Chondrocyte (in vitro differentiated cells): ENCODE results near the gene INCA1. TPM values are rescaled to one million over a fixed set of nuclear protein-coding genes. Genes with fewer than 3 reads are reported as not detected.
A peak's percentile ranks its signal among the peaks of the same experiment; 100 is the strongest.
"Not testable (repeated sequence)": the region's sequence is repeated elsewhere in the genome, so short reads cannot be mapped to it uniquely, and the experiment has no call there.

Source experiments
- DNase-seq: peaks from one replicate; pipeline ENCODE4 v3.0.0; 2021; ENCODE audit warnings: mixed read lengths, low spot score
- H3K27ac Mint-ChIP-seq: one replicate; pipeline ENCODE4 v1.8.0; 2021; ENCODE audit warnings: mild to moderate bottlenecking, moderate library complexity, mixed read lengths; ENCODE audit not compliant: unreplicated experiment
- H3K27me3 Mint-ChIP-seq: 2 replicates; pipeline ENCODE4 v1.8.0; 2021; ENCODE audit warnings: low read depth, mixed read lengths
- H3K36me3 Mint-ChIP-seq: 2 replicates; pipeline ENCODE4 v1.8.0; 2021; ENCODE audit warnings: low read depth, mixed read lengths
- H3K4me1 Mint-ChIP-seq: 2 replicates; pipeline ENCODE4 v1.8.0; 2021; ENCODE audit warnings: low read depth, mild to moderate bottlenecking, mixed read lengths
- H3K4me3 Mint-ChIP-seq: one replicate; pipeline ENCODE4 v1.8.0; 2021; ENCODE audit warnings: mild to moderate bottlenecking, moderate library complexity, mixed read lengths; ENCODE audit not compliant: unreplicated experiment
- H3K9me3 Mint-ChIP-seq: 2 replicates; pipeline ENCODE4 v1.8.0; 2021; ENCODE audit warnings: low read depth, mixed read lengths
- total RNA-seq: library from RNA; stranded (reverse); gene quantifications from 3 replicates; pipeline ENCODE4 v1.2.1, GENCODE V29; 2021
- TF ChIP-seq, protein P1 (sequence below): fragments of 200-600 bp; sonication (generic); IDR thresholded peaks from 2 replicates; pipeline ENCODE4 v1.5.0; 2021; ENCODE audit warnings: antibody characterized with exemption, mild to moderate bottlenecking, moderate library complexity

INCA1 gene
- total RNA-seq, 1 donor from 2014 or later, result 1.5 TPM

DNA sequence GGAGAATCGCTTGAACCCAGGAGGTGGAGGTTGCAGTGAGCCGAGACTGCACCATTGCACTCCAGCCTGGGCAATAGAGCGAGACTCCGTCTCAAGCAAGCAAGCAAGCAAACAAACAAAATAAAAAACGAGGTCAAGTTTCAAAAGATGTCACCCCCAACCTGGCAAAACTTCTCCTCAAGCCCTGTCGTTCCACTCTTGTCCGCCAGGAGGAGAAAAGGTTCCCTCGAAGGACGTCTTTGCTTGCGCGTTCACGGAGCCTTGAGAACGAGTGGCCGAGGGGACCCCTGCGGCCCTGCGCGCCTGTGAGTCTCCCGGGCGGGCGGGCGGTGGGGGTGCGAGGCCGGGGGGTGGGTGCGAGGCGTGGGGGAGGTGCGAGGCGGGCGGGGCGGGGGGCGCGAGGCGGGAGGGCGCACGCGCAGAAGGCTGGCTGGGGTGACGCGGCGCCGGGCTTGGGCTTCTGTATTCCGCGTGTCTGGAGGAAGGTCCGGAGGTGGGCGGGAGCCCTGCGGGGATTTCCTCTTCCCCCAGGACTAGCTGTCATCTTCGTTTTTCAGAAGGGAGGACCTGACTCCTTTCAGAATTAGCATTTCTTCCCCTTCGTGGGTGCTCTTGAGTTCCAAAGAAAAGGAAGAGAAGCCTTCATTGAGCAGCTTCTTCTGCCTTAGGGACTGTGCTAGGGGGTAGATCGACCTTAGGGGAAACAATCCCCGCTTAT, 34.2 kb upstream of the INCA1 start:
- TF ChIP-seq, protein P1, sequence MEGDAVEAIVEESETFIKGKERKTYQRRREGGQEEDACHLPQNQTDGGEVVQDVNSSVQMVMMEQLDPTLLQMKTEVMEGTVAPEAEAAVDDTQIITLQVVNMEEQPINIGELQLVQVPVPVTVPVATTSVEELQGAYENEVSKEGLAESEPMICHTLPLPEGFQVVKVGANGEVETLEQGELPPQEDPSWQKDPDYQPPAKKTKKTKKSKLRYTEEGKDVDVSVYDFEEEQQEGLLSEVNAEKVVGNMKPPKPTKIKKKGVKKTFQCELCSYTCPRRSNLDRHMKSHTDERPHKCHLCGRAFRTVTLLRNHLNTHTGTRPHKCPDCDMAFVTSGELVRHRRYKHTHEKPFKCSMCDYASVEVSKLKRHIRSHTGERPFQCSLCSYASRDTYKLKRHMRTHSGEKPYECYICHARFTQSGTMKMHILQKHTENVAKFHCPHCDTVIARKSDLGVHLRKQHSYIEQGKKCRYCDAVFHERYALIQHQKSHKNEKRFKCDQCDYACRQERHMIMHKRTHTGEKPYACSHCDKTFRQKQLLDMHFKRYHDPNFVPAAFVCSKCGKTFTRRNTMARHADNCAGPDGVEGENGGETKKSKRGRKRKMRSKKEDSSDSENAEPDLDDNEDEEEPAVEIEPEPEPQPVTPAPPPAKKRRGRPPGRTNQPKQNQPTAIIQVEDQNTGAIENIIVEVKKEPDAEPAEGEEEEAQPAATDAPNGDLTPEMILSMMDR, result peak; percentile 83
- peaks cover 10% of the 10 kb centered on the region for H3K4me1 Mint-ChIP-seq
- H3K27ac Mint-ChIP-seq, result peak overlapping the region; percentile 75
- no peaks in the 10 kb centered on the region for H3K9me3 Mint-ChIP-seq
- no peak for DNase-seq
- peak overlapping the region; percentile 72 for H3K4me3 Mint-ChIP-seq
- peaks cover 5% of the 10 kb centered on the region for H3K27me3 Mint-ChIP-seq
- H3K36me3 Mint-ChIP-seq, result no peaks in the 10 kb centered on the region

DNA sequence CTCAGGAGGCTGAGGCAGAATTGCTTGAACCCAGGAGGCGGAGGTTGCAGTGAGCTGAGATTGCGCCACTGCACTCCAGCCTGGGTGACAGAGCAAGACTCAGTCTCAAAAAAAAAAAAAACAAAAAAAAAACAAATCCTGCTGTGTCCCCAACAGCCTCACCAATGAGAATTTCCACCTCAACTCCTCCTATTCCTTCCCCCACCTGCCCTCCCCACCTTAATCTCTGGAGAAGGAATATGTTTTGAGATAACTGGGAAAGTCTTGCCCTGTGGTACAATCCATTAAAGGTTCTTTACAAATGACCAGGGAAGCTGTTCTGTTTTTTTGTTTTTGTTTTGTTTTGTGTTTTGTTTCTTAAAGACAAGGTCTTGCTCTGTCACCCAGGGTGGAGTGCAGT, 32.8 kb upstream of the INCA1 start:
- not testable (repeated sequence) for H3K27ac Mint-ChIP-seq, DNase-seq, H3K9me3 Mint-ChIP-seq, H3K36me3 Mint-ChIP-seq, H3K27me3 Mint-ChIP-seq, H3K4me1 Mint-ChIP-seq, H3K4me3 Mint-ChIP-seq

DNA sequence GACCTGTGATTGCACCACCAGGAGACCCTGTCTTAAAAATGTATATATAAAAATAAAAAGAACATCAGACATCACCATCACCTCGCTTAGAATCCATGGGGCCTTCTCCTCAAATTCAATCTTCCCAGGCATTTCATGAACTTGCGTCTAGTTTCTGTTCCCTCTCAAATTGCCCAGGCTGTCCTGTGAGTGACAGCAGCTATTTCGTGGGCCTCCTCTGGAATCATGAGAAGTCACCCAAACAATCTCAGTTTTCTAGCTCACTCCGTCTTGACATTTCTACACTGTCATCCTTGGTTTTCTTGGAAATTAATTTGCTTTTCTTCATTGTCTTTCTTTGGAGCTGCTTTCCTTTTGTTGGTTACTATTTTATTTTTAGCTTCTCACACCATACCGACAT, 30.6 kb upstream of the INCA1 start:
- TF ChIP-seq, protein P1, result no peak
- Mint-ChIP-seq H3K36me3 (peaks cover 9% of the 10 kb centered on the region), H3K4me1 (peaks cover 10% of the 10 kb centered on the region), H3K9me3 (no peaks in the 10 kb centered on the region), H3K27ac (no peak overlapping the region), H3K27me3 (no peaks in the 10 kb centered on the region), H3K4me3 (no peak overlapping the region)
- DNase-seq, result no peak

DNA sequence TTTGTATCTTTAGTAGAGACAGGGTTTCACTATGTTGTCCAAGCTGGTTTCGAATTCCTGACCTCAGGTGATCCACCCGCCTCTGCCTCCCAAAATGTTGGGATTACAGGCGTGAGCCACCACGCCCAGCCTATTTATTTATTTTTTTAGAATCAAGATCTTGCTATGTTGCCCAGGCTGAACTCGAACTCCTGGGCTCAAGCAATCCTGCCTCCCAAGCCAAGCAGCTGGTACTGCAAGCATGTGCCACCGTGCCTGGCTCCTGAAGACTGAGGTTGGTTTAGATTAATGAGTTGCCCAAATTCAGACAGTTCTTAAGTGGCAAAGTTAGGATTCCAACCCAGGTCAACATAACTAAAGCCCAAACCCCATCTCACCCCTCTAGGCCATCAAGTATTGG, 30.0 kb upstream of the INCA1 start:
- TF ChIP-seq, protein P1, result no peak
- Mint-ChIP-seq H3K4me3 (no peak overlapping the region), H3K27me3 (no peaks in the 10 kb centered on the region), H3K36me3 (peaks cover 11% of the 10 kb centered on the region), H3K4me1 (peaks cover 10% of the 10 kb centered on the region), H3K9me3 (no peaks in the 10 kb centered on the region), H3K27ac (no peak overlapping the region)
- no peak for DNase-seq

DNA sequence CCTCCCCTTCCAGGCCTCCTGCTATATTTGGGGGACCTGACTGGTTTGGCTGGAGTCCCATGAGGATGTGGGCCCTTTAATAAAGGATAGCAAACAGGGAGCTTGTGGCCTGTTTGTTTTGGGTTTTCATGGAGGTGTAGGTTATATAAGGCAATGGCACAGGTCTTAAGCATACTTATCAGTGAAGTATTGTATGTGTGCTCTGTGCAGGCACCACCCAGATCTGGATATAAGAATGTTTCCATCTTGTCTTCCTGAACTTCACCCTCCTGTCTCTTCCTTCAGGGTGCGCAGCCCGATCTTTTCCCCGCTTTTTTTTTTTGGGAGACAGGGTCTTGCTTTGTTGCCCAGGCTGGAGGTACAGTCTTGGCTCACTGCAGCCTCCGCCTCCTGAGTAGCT, 27.3 kb upstream of the INCA1 start:
- no peak overlapping the region for H3K4me3 Mint-ChIP-seq
- no peaks in the 10 kb centered on the region for H3K27me3 Mint-ChIP-seq
- no peak for DNase-seq
- no peak overlapping the region for H3K27ac Mint-ChIP-seq
- H3K9me3 Mint-ChIP-seq, result no peaks in the 10 kb centered on the region
- peaks cover 32% of the 10 kb centered on the region for H3K36me3 Mint-ChIP-seq
- peaks cover 2% of the 10 kb centered on the region for H3K4me1 Mint-ChIP-seq
- TF ChIP-seq, protein P1, result no peak

DNA sequence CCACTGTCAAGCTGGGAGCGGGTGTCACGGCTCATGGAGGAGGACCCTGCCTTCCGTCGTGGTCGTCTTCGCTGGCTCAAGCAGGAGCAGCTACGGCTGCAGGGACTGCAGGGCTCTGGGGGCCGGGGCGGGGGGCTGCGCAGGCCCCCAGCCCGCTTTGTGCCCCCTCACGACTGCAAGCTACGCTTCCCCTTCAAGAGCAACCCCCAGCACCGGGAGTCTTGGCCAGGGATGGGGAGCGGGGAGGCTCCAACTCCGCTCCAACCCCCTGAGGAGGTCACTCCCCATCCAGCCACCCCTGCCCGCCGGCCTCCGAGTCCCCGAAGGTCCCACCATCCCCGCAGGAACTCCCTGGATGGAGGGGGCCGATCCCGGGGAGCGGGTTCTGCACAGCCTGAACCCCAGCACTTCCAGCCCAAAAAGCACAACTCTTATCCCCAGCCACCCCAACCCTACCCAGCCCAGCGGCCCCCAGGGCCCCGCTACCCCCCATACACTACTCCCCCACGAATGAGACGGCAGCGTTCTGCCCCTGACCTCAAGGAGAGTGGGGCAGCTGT, 26.3 kb upstream of the INCA1 start:
- no peak for DNase-seq
- no peak overlapping the region for H3K4me3 Mint-ChIP-seq
- peak overlapping the region; percentile 69 for H3K27ac Mint-ChIP-seq
- TF ChIP-seq, protein P1, result no peak
- H3K4me1 Mint-ChIP-seq, result no peaks in the 10 kb centered on the region
- no peaks in the 10 kb centered on the region for H3K9me3 Mint-ChIP-seq
- H3K36me3 Mint-ChIP-seq, result peaks cover 39% of the 10 kb centered on the region
- no peaks in the 10 kb centered on the region for H3K27me3 Mint-ChIP-seq
